ENCODE data around the gene SPRTN. TPM values are rescaled to one million over a fixed set of nuclear protein-coding genes. Genes with fewer than 3 reads are reported as not detected.

Gene SPRTN
- total RNA-seq, 1 donor from 2014 or later = 18.9 TPM

DNA sequence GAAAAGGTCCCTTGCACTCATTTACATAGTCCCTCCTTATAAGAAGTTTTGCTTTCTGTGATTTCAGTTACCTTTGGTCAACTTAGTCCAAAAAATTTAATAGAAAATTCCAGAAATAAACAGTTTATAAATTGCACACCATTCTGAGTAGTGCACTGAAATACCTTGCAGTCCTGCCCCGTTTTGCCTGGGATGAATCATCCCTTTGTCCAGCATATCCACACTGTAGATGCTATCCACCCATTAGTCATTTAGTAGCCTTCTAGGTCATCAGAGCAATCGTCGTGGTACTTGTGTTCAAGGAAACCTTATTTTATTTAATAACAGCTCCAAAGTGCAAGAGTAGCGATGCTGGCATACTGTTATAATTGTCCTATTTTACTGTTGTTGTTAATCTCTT is 38.0 kb downstream of the SPRTN start:
- intact Hi-C loops (cut with micrococcal nuclease) = no loop called here

DNA sequence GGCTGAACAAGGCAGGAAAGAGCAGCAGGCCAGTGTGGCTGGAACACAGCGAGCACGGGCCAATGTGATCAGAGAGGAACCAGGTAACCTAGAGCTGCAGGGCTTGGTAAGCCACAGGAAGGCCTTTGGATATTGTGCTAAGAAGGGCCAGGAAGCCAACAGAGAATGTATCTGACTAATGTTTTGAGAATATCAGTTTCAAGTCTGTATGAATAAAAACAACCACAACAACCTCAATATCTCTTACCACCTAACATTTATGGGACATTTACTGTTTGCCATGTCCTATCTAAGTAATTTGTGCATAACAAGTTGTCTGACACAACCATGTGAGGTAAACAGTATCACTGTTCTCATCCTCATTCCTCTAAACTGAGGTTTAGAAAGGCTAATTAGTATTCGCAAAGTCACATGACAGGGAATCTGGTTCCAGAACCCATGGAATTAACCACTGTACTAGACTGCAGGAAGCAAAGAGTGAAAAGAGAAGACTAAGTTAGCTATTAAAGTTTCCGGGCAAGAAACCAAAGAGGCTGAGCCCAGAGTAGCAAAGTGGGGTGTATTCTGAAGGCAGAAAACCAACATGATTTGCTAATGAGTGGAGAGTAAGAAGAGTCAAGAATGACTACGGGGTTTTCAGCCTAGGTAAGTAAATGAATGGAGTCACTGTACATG is 38.9 kb downstream of the SPRTN start:
- intact Hi-C loops (cut with micrococcal nuclease) = loop anchor here (1.0 kb wide), 2 partner anchors 43 to 83 kb away; no protein-coding TSS in a partner anchor

DNA sequence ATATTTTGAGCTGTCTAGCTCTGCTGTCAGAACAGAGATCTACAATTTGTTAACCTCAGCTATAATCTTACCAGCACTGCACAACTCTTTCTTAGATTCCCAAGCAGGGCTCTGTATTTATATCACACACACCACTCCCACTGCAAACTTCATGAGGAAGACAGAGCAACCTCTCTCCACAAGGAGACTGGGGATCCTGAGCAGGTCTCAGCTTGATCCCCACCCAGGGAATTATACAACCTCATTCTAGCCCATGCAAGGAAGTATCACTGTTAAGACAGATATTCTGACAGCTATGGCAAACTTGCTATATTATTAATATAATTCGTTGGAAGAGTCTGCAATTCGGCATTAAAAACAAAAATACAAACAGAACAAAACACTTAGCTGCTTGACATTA is 43.6 kb downstream of the SPRTN start:
- intact Hi-C loops (cut with micrococcal nuclease) = no loop called here

DNA sequence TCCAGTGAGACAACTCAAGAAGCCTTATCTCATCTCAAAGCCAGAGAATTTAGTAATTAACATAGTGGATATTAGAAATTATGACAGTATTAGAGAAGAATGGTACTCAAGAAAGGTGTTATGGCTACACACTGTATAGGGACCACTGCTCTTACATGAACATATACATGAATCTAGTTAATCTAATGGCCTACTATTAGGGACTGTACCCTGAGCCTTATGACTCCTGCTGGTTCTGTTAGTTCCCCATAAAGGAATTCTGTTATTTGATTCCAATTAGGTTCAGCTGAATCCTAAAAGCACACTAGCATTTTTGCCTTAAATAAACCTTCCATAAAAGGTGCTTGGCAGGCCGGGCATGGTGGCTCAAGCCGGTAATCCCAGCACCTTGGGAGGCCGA is 44.3 kb downstream of the SPRTN start:
- intact Hi-C loops (cut with micrococcal nuclease) = no loop called here

DNA sequence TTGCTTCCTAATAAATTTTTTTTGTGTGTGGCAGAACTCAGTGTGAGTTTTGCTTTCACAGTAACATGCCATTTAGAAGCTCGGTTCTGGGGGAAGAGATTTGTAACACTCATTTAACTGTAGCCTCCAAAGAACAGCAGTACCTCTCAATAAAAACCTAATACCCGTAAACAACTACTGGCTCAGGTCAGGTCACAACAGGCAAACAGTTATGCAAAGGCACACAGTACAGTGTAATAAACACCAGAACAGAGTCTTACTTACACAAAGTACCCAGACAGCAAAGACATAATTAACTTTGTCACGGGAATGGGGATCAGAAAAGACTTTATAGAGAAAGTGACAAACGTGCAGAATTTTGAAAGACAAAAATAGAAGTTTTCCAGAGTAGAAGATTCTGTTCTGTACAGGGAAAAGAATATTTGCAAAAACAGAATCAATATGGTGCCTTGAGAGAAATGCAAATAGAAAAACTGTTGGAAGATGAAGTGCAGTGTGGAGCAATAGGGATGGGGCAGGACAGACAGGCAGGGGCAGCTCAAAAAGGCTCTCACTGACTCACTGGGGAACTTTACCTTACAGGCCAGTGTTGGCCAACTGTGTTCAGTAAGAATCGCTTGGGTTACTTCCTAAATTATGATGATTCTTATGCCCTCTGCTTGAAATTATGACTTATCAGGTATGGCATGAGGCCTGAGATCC is 45.2 kb downstream of the SPRTN start:
- intact Hi-C loops (cut with micrococcal nuclease) = no loop called here

DNA sequence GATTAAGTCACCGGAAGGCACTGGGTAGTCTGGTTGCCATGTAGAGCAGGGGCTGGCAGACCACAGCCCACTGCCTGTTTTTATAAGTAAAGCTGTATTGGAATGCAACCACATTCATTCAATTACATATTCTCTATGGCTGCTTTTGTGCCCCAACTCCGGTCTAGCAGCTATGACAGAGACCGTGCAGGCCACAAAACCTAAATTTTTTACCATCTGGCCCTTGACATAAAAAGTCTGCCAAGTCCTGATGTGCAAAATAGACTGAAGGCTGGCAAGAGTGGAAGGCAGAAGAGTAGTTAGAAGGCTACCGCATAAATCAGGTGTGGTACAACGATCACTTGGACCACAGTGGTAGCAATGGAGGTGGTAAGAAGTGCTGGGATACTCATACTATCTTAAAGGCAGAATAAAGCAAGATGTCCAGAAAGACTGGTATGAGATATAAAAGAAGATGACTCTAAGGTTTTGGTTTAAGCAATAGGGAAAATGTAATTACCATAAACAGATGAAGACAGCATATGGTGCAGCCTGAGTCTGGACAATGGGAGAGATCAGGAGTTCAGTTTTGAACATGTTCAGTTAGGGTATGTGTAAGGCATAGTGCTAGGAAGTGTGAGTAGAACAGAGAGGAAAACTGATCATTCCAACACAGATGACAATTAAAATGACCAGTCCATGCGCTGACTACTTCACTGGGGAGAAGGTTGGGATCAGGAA is 46.8 kb downstream of the SPRTN start:
- intact Hi-C loops (cut with micrococcal nuclease) = no loop called here

DNA sequence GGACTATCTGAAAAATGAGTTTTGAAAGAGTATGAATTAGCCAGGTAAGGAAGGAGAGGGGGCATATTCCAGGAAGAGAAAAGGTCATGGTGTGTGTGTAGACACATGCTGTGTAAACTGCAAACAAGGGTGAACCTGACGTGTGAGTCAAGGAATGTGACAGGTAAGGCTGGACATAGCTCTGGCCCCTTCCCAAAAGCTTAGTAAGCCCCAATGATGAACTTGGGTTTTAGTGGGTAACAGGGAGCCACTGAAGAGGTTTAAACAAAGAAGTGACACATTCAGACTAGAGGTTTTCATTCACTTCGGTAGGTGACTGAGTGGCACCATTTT is 47.3 kb downstream of the SPRTN start:
- intact Hi-C loops (cut with micrococcal nuclease) = no loop called here

DNA sequence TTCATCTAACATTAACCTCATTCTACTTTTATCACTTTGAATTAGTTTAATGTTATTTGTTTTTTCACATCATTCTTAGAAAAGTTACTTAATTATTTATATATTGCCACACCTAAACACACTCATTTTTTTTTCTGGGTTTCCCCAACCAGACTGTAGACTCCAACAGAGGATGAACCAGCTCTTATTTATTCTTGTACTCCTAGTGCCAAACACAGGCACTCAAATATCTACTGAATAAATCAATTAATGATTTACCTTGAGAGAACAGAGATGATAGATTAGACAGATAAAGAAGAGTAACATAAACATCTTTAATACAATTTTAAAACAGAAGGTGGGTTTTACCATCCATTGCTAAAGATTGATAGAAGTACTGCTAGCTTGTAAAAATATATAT is 48.4 kb downstream of the SPRTN start:
- intact Hi-C loops (cut with micrococcal nuclease) = no loop called here

DNA sequence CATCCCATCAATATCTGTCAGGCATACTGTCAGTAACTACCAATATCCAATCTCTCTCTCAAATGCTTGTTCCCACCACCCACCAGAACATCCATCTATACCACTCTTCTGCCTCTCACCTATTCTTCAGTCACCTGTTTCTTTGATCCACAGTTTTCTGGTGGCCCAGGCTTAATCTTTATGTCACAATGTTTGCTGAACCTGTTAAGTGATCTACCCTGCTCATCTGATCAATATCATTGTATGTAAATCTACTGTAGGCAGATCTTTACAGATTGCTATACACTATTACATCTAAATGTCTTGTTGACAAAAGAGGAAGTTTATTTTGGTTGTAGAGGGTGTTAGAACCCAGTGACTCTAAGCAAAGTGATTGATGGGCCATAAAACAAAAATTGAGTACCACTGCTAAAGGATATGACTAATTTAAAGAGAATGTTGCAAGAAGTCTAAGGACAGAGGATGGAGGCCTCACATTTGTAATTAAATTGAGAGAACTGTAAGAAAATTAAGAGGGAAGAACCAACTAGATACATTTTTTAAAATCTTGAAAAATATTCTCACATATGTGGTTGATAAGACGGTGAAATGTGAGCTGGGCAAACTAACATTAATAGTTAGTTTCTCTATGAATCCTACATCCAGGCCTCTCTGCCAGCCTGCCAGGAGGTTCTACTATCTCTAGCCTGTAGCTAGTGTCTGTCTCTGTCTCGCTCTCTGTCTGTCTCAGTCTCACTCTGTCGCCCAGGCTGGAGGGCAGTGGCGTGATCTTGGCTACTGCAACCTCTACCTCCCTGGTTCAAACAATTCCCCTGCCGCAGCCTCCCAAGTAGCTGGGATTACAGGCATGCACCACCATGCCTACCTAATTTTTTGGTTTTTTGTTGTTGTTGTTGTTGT is 49.9 kb downstream of the SPRTN start:
- intact Hi-C loops (cut with micrococcal nuclease) = loop anchor here (1.0 kb wide), 1 partner anchor 34 kb away; the partner anchor contains the start of gene EGLN1

DNA sequence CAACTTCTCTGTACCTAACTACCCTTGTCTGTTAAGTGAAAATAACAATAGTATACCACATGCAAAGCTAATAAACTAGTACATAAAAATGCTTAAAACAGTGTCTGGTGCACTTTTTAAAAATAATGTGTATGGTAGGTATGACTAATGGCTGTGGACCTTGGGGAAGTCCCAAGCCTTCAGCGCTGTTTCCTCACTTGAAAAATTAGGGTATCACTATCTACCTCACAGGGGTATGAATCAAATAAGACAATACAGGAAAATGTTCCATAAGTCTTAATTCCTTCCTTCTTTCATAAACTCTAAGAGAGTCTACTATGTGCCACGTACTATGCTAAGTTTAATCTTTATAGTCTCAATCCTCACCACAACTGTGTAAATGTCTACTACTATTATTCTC is 52.0 kb downstream of the SPRTN start:
- intact Hi-C loops (cut with micrococcal nuclease) = no loop called here

DNA sequence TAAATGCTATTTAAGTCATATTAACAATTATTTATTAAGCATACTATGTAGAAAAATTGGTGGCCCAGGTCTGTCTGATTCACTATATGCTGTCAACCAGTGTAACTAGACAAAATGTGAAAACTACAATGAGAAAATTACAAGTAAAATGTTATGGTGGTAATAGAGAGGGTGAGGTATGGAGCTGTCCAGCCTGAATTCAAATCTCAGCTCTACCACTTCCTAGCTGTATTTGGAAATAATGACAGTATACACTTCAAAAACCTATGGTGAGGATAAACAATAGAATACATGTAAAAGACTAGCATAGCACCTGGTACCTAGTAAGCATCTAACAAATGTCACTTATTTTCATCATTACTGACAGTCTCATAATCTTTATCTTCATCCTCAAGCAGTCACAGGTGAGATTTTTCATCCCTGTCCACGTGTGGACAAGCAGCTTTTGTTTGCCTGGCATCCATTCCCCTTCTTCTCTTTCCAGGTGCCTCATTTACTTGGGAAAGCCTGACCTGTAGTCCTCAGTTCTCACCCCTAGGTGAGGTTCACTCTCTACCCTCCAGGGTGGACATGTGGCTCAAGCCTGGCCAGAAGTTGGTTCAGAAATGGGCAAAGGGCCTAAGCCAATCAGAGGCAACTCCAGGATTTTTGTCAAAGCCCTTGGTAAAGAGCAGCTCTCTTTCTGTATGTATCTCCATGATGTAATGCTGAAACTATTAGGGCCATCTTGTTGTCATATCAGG is 54.5 kb downstream of the SPRTN start:
- intact Hi-C loops (cut with micrococcal nuclease) = no loop called here

DNA sequence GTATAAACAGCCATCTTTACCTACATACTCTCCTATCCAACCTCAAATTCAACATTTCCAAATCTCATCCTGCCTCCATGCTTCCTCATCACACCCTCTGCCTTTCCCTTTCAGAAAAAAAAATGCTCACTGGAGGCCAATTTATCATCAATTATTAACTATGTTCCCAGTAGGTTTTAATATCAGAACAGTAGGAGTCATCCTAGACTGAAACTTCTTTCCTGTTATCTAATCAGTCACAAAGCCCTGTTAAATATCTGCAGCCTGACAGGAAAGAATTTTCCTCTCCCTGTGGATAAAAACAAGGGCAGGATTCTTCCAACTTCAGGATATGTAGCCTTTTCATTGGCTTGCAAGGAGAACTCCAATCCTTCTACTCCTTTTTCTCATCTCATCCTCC is 55.6 kb downstream of the SPRTN start:
- intact Hi-C loops (cut with micrococcal nuclease) = no loop called here

DNA sequence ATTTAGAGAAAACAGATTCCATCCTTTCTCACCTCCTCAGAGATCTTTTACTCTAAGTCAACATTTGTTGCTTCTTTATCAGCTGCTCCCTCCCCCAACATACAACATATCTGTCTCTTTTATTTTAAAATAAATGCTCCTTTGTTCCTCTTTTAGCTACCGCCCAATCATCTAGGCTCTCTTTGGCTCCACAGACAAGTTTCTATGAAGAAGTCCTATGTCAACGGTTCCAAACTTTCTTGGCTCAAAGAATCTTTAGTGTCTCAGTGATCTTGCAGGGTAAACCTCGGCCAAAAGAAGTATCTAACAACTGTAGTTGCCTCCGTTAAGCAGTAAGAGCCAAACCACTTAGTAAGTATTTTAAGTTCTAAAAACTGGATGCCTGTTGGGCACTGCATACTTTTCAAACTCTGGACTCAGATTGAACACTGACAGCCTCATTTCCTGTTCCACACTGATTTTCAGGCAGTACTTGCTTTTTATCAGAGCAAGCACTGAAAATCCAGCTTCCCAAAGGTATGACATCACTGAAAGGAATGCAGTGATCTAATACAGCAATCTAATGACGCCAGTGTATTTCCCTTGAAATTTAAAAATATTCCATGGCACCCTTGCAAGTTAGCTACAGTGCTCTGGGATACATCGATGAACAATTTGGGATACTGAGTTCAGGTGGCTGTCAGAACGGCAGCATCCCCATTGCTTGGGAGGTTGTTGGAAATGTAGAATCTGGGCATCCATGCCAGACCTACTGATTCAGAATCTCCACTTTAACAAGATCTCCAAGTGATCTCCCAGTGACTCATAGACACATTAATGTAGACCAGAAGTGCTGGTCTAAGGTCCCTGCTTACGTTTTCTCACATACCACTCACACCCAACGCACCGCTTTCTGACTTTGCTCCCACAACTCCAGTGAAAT is 57.2 kb downstream of the SPRTN start:
- intact Hi-C loops (cut with micrococcal nuclease) = no loop called here

DNA sequence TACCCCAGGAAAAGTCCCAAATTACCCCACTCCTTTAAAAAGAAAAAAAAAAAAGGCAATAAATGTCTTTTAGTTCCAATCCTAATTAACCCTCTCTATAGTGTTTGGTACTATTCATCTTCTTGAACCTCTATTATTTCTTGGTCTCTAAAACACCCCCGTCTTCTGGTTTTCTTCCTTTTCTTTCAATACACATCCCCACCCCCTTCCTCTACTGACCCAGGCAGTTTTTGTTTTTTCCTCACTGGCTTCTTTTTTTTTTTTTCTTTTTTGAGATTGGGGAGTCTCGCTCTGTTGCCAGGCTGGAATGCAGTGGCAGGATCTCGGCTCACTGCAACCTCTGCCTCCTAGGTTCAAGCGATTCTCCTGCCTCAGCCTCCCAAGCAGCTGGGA is 57.9 kb downstream of the SPRTN start:
- intact Hi-C loops (cut with micrococcal nuclease) = no loop called here

DNA sequence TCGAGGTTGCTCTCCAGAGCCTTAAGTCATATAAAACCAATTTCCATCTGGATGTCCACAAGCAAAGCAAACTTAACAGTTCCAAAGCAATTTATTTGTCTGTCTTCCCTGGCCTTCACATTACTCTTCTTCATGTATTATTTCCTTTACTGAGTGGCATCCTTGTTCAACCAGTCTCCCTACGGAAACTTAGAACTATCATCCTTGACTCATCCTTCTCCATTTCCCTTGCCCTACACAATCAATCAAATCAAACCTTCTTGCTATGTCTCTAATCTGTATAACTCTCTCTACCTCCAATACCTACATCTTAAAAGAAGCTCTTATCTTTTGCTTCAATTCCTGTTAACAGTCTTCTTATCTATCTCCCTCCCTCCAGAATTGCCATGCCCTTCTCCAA is 58.5 kb downstream of the SPRTN start:
- intact Hi-C loops (cut with micrococcal nuclease) = no loop called here

DNA sequence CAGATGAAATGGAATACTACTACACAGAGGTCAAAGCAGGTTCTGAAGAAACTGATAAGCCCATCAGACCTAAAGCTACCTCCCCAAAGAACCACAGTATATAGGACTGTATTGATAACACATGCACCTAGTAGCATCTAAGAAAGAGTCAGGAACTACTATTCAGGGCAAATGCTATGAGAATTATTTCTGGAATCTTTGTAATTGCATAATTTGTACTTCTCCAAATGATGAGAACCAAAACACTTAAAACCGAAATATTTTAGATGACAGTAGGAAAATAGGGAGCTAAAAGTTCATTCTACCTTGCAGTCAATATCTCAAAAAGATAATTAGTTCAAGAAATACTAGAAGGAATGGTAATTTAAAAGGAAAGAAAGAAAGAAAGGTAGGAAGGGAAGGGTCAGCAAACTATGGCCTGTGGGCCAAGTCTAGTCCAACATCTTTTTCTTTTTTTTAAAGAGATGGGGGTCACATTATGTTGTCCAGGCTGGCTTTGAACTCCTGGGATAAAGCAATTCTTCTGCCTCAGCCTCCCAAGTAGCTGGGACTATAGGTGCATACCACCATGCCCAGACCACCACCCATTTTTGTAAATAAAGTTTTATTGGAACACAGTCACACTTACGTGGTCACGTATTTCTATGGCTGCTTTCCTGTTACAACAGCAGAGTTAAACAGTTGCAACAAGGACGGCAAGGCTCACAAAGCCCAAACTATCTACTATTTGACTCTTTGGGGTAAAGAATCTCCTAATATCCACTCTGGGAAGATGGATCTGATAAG is 60.0 kb downstream of the SPRTN start:
- intact Hi-C loops (cut with micrococcal nuclease) = no loop called here

DNA sequence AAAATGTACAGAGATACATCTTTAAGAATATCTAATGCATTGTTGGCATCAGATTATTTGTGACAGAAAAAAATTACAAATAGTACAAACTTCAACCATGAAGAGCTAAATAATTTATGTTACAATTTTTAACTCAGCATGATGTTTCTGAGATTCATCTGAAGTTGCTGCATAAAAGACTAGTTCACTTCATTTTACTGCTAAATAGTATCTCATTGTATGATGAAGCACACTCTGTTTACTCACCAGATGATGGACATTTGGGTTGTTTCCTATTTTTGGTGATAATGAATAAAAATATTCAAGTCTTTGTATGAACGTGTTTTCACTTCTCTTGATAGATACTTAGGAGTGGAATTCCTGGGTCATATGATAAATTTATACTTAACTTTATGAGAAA is 63.4 kb downstream of the SPRTN start:
- intact Hi-C loops (cut with micrococcal nuclease) = no loop called here

DNA sequence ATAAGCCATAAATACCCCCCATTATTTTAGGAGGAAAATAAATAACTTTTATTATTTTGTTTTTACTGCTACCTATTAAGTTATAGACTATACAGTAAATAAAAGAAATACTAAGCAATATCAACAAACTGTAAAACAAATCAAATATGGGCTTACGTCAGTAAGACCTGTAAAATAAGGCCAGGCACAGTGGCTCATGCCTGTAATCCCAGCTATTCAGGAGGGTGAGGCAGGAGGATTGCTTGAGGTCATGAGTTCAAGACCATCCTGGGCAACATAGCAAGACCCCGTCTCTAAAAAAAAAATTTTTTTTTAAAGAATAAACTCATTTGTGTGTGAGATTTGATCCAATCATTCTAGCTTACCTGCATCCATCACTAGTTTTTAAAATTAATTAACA is 66.2 kb downstream of the SPRTN start:
- intact Hi-C loops (cut with micrococcal nuclease) = no loop called here

Measured in T-helper 1 cell treated with Interleukin-12 subunit alpha and Interleukin-12 subunit beta and Interleukin-4 antibody, amounts not matched to agents 30 ng/mL and 1 ng/mL, for 36 hours (primary cell).